Pancreas (tissue), 10 donors: ENCODE measurements around the gene C10orf67. TPM values are rescaled to one million over a fixed set of nuclear protein-coding genes. Genes with fewer than 3 reads are reported as not detected.

ENCODE experiments used
- ATAC-seq, 4 donors: fragments of 200-7000 bp; cut with Tn5 transposase; one replicate each; pipeline versions ENCODE4 v1.8.0 to v1.9.1; 2020; ENCODE audit warnings: mild to moderate bottlenecking in 4 of 4, moderate library complexity in 4 of 4
- DNase-seq, 6 donors: peaks; one replicate each; pipeline ENCODE4 v3.0.0-alpha.2; 2020
- FAIRE-seq: peaks from 2 replicates; lab custom pipeline; 2012; peaks lifted over from hg19 to GRCh38; lab: Jason Lieb, UNC
- H3K27ac ChIP-seq, 4 donors: fragments of 200-600 bp; sonication (generic); 1 replicate in 3 of 4; 2 replicates in 1 of 4; pipeline versions ENCODE4 v1.5.0 to v1.8.0; 2020
- H3K27me3 ChIP-seq, 4 donors: fragments of 200-600 bp; one replicate each; pipeline ENCODE4 v1.8.0; 2021
- H3K36me3 ChIP-seq, 3 donors: fragments of 200-600 bp; sonication (generic) in 1 of 3; one replicate each; pipeline versions ENCODE4 v1.5.0 to v1.8.0; 2020 to 2021
- H3K4me1 ChIP-seq, 3 donors: fragments of 200-600 bp; one replicate each; pipeline ENCODE4 v1.8.0; 2021
- H3K4me3 ChIP-seq, 4 donors: fragments of 200-600 bp; sonication (generic) in 2 of 4; one replicate each; pipeline versions ENCODE4 v1.5.0 to v1.8.0; 2020 to 2021
- H3K9me3 ChIP-seq, 4 donors: fragments of 200-600 bp; one replicate each; pipeline ENCODE4 v1.8.0; 2021
- CTCF ChIP-seq, 4 donors: fragments of 200-600 bp; sonication (generic) in 3 of 4; IDR thresholded peaks; one replicate each; pipeline versions ENCODE4 v1.5.0 to v1.8.0; 2021; ENCODE audit warnings: antibody characterized with exemption in 4 of 4
- WGBS, 2 donors: extraction: QIAGEN DNeasy Blood & Tissue Kit; methylation state at CpG; one replicate each; pipeline ENCODE4 v1.1.7; 2013; 5-methylcytosine and 5-hydroxymethylcytosine counted together
- intact Hi-C, 3 donors: fragments of 100-400 bp; cut with DNase I; formaldehyde crosslinking; loops; one replicate each; pipeline versions ENCODE4 v1.11.1 to v1.14.2; 2022
- polyA plus RNA-seq, 2 donors: library from polyadenylated mRNA; stranded (reverse); fragments of 200-250 nt; gene quantifications; one replicate each; pipeline ENCODE4 v1.2.3, GENCODE V29; 2013
- total RNA-seq, 6 donors: library from RNA; stranded (reverse); fragmentation: NEBNext Ultra II Directional in 4 of 6; extraction: Animal tissue kit (Norgen Biotek cat#: 25700) in 4 of 6; gene quantifications; one replicate each; pipeline versions ENCODE4 v1.2.1 to v1.2.4, GENCODE V29; 2021 to 2023
- donor health status: healthy with polysubstance abuse.
- donor health status: DM: no; HTN: no; CAD: no; lungs with moderate emphysema.
- donor health status: DM: no; HTN: no; CAD: no.
- donor health status: control.
- donor health status: control.
- donor health status: Bipolar disorder and iron deficiency.
- donor health status: DM: yes; HTN: yes; CAD: no.
- donor health status: DM: no; HTN: no; CAD: no.
- donor health status: DM: no; HTN: no; CAD: no.
- donor health status: DM: yes; HTN: yes; CAD: no.

Gene C10orf67
- total and polyA plus RNA-seq, 8 donors, result 0.02 to 0.16 (median 0.08) TPM; not detected in 3

GRCh38 chr10:23205972-23206642 is 138.5 kb downstream of the C10orf67 start:
- Histone ChIP-seq H3K9me3 (no peaks in the 10 kb centered on the region), H3K36me3 (no peaks in the 10 kb centered on the region), H3K4me1 (peaks cover 0 to 20% (median 15%) of the 10 kb centered on the region in 3 donors), H3K4me3 (no peak overlapping the region), H3K27ac (no peak overlapping the region), H3K27me3 (no peaks in the 10 kb centered on the region)
- ATAC-seq, result no peak
- FAIRE-seq, result no peak
- TF ChIP-seq CTCF (IDR thresholded peaks at IDR 0.05), result no peak
- no peak for DNase-seq
- WGBS, 2 donors, result 61 to 75% methylated on average over 3 of the region's 3 CpGs
- intact Hi-C loops, result loop anchor here in 1 of 3 donors (10.0 kb wide), 1 partner anchor 49 kb away; no protein-coding TSS in a partner anchor

- DNase-seq, result peak in 2 of 6 donors; percentile 29 to 32
- WGBS, 2 donors, result 44 to 45% methylated on average over 10 of the region's 10 CpGs
- no peaks in the 10 kb centered on the region for H3K9me3 ChIP-seq
- peak in 3 of 4 donors; percentile 36 to 47 (median 38) for ATAC-seq
- no peaks in the 10 kb centered on the region for H3K27me3 ChIP-seq
- no peak overlapping the region for H3K4me3 ChIP-seq
- H3K4me1 ChIP-seq, result peaks cover 0 to 20% (median 15%) of the 10 kb centered on the region in 3 donors
- no peaks in the 10 kb centered on the region for H3K36me3 ChIP-seq
- intact Hi-C loops, result loop anchor here in 1 of 3 donors (10.0 kb wide), 1 partner anchor 50 kb away; no protein-coding TSS in a partner anchor
- FAIRE-seq, result no peak
- H3K27ac ChIP-seq, result no peak overlapping the region
- TF ChIP-seq CTCF (IDR thresholded peaks at IDR 0.05), result no peak
These were observed 139.8 kb downstream of the C10orf67 start for GRCh38 chr10:23204773-23205172.

- no peak for TF ChIP-seq CTCF (IDR thresholded peaks at IDR 0.05)
- Histone ChIP-seq H3K4me3 (no peak overlapping the region), H3K36me3 (no peaks in the 10 kb centered on the region), H3K27me3 (no peaks in the 10 kb centered on the region), H3K27ac (peak overlapping the region in 1 of 4 donors; percentile 3), H3K4me1 (peaks cover 0 to 20% (median 15%) of the 10 kb centered on the region in 3 donors), H3K9me3 (no peaks in the 10 kb centered on the region)
- WGBS, 2 donors, result 76 to 79% methylated on average over 29 of the region's 29 CpGs
- no peak for ATAC-seq
- no peak for FAIRE-seq
- no peak for DNase-seq
- intact Hi-C loops, result loop anchor here in 1 of 3 donors (10.0 kb wide), 1 partner anchor 51 kb away; no protein-coding TSS in a partner anchor
These were observed 140.9 kb downstream of the C10orf67 start for GRCh38 chr10:23203369-23204325.

- FAIRE-seq (no peak), DNase-seq (peak in 3 of 6 donors; percentile 49 to 63 (median 57)), ATAC-seq (peak in 1 of 4 donors; percentile 30)
- peak overlapping the region in 2 of 4 donors; percentile 94 to 95 for H3K27ac ChIP-seq
- intact Hi-C loops, result loop anchor here in 1 of 3 donors (10.0 kb wide), 1 partner anchor 52 kb away; no protein-coding TSS in a partner anchor
- 9 to 15% methylated on average over 3 of the region's 3 CpGs for WGBS, 2 donors
- peaks cover 3 to 25% (median 18%) of the 10 kb centered on the region in 3 donors for H3K4me1 ChIP-seq
- no peak overlapping the region for H3K4me3 ChIP-seq
- H3K36me3 ChIP-seq, result no peaks in the 10 kb centered on the region
- TF ChIP-seq CTCF (IDR thresholded peaks at IDR 0.05), result no peak
- H3K9me3 ChIP-seq, result no peaks in the 10 kb centered on the region
- H3K27me3 ChIP-seq, result no peaks in the 10 kb centered on the region
These were observed 141.8 kb downstream of the C10orf67 start for GRCh38 chr10:23202779-23203178.
